CD1c-positive myeloid dendritic cell (primary cell): Measurements from ENCODE around the gene TMEM134.
"Not testable (repeated sequence)": the region's sequence is repeated elsewhere in the genome, so short reads cannot be mapped to it uniquely, and the experiment has no call there.

Experiments
- DNase-seq: peaks from one replicate; pipeline ENCODE4 v3.0.0-alpha.2; 2016; ENCODE audit errors: extremely low spot score

Gene TMEM134

DNA sequence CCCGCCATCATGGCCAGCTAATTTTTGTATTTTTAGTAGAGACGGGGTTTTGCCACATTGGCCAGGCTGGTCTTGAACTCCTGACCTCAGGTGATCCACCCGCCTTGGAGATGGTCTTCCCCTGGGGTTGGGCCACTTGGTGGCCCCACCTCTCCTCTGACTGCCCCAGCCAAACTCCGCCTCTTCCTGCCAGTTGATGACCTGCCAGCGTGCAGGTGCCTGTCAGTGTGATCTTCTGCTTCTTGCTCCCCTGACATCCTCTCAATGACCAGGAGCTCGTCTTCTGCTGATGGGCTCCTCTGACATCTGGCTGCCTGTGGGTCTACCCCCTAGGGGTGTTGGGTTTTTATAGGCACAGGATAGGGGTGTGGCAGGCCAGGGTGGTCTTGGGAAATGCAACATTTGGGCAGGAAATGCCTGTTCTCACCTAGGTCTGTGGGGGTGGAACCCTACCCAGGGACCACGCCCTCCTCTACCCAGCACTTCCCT lies 16.9 kb upstream of the TMEM134 start:
- not testable (repeated sequence) for DNase-seq

DNA sequence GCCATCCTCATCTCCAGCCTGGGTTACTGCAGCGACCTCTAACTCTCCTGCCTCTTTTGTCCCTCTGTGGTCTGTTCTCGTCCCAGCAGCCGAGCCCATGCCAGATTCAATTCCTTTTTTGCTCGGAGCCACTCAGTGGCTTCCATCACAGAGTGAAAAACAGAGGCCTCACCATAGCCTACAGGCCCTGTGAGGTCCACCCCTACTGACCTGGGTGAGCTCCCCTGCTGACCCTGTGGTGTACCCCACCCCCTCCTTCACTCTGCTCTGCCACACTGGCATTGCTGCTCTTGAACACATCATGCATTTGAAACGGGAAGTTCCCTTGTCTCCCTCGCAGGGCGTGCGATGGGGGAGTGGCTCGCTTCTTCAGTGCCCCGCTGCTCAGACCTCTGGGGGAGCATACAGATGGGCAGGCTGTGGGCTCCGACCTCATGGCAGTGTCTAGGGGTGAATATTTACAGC lies 15.8 kb upstream of the TMEM134 start:
- DNase-seq = peak; percentile 73

- DNase-seq = peak; percentile 34
These were observed 15.0 kb upstream of the TMEM134 start for GRCh38 chr11:67483831-67484665.

GRCh38 chr11:67482827-67483798 lies 14.1 kb upstream of the TMEM134 start, which contains the start of gene AIP:
AIP (plus strand) TSS chr11:67483026; CDS start chr11:67483159, 133 bp downstream.
- DNase-seq = peak; percentile 99

- DNase-seq = peak; percentile 82
These were observed 13.3 kb upstream of the TMEM134 start for GRCh38 chr11:67482275-67482826.

DNA sequence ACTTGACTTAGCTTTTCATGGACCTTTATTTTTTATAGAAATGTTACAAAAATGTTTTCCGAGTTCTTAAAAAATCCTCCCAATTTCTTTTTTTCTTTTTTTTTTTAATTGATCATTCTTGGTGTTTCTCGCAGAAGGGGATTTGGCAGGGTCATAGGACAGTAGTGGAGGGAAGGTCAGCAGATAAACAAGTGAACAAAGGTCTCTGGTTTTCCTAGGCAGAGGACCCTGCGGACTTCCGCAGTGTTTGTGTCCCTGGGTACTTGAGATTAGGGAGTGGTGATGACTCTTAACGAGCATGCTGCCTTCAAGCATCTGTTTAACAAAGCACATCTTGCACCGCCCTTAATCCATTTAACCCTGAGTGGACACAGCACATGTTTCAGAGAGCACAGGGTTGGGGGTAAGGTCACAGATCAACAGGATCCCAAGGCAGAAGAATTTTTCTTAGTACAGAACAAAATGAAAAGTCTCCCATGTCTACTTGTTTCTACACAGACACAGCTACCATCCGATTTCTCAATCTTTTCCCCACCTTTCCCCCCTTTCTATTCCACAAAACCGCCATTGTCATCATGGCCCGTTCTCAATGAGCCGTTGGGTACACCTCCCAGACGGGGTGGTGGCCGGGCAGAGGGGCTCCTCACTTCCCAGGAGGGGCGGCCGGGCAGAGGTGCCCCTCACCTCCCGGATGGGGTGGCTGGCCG lies 8.4 kb upstream of the TMEM134 start:
- not testable (repeated sequence) for DNase-seq

DNA sequence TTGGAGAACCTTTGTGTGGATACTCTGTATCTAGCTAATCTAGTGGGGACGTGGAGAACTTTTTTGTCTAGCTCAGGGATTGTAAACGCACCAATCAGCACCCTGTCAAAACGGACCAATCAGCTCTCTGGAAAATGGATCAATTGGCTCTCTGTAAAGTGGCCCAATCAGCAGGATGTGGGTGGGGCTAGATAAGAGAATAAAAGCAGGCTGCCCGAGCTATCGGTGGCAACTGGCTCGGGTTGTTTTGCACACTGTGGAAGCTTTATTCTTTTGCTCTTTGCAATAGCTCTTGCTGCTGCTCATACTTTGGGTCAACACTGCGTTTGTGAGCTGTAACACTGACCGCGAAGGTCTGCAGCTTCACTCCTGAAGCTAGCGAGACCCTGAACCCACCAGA lies 7.6 kb upstream of the TMEM134 start:
- DNase-seq = not testable (repeated sequence)

DNA sequence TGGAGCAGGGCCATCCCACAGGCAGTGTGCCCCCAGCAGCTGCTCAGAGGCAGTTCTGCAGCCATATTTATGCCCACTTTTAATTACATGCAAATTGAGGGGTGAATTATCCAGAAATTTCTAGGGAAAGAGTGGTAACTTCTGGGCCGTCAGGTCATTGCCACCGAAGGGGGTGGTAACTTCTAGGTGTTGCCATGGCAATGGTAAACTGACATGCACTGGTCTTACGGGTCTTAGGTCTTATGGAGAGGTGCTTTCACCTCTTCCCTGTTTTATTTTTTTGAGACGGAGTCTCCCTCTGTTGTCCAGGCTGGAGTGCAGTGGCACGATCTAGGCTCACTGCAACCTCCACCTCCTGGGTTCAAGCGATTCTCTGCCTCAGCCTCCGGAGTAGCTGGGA lies 3.8 kb upstream of the TMEM134 start:
- DNase-seq = no peak

- DNase-seq = peak; percentile 46
These were observed 1.4 kb upstream of the TMEM134 start for GRCh38 chr11:67470337-67471002.

GRCh38 chr11:67469508-67469811 lies 409 bp upstream of the TMEM134 start:
- DNase-seq = no peak

DNA sequence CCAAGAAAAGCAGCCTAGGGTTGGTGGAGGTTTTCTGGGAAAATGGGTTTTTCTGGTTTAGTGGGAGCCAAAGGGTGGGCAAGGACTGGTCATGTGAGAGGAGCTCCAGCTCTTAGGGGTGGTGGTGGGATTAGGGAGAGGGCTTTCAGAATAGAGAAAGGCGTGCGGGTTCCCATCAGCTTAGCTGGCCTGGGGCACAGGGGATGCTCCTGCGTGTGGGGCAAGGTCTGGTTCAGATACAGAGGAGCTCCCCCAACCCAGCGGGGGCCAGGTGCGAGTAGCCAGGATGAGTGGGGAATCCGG lies 644 bp downstream of the TMEM134 start:
- no peak for DNase-seq

GRCh38 chr11:67468056-67468455 lies 995 bp downstream of the TMEM134 start:
- DNase-seq = no peak

DNA sequence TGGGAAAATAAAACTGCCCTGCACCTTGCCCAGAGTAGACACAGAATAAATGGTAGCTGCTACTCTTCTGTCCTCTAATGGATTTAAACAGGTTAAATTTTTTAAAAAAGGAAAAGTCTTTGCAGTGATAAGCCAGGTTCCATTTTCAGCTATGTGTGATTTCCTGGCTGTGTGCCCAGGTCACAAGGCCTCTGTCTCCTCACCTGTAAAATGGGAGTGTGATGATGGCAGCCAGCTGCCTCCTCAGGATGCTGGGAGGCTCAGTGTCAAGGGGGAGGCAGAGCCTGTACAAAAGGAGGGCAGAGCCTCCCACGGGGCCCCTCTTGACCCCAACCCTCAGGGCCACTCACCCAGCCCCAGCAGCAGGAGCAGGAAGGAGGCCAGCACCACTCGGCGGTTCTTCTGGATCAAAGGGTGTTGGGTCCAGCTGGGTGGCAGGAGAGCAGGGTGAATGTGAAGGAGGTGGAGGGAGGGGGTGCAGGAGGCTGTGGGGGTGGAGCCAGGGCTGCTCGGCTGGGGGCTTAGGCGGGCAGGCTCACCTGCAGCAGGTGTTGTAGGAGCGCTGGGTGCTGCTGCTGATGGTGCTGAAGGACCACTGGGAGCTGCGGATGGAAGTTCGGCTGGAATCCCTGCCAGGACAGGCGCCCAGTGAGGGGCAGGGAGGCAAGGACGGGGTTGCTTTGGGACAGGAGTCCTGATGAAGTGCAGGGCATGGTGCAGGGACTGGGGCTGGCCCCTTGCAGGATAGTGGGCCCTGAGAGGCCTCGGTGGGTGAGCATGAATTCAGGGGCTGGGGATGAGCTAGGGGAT lies 1.9 kb downstream of the TMEM134 start:
- DNase-seq = no peak

- DNase-seq = no peak
These were observed 2.7 kb downstream of the TMEM134 start for GRCh38 chr11:67466367-67466766.

- not testable (repeated sequence) for DNase-seq
These were observed 3.5 kb downstream of the TMEM134 start for GRCh38 chr11:67465530-67465929.

GRCh38 chr11:67465189-67465510 lies 3.9 kb downstream of the TMEM134 start:
- DNase-seq = no peak

DNA sequence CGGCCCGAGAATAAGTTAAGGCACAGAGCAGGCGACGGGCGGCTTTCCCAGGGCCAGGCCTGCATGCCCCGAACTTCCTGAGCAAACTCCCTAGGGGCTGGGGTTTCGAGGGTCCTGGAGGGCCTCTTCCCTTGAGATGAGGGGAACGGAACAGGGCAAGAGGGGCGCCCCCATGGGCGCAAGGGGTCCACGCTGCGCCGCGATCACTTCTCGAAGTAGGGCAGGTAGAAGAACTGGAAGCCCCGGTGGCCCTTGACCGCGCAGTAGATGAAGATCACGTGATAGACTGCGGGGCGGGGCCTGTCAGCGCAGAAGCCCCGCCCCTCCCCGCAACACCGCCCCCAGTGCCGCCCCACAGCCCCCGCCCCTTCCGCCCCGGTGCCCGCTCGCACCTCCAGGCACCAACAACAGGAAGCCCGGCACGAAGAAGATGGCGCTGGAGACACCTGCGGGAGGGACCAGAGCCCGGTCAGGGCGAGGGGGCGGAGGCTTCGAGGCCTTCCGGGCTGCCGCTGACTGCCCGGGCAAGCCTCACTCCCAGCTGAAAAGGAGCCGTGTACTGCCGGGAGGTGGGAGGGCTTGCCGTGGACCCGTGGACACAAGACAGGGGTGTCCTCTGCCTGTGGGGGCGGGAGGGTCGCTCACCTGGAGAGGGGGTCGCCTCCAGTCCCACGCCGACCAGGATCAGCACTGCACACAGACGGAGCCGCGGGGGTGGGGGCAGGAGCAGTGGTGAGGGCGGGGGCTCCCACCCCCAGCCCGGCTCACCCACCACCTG lies 4.5 kb downstream of the TMEM134 start:
- peak; percentile 90 for DNase-seq

DNA sequence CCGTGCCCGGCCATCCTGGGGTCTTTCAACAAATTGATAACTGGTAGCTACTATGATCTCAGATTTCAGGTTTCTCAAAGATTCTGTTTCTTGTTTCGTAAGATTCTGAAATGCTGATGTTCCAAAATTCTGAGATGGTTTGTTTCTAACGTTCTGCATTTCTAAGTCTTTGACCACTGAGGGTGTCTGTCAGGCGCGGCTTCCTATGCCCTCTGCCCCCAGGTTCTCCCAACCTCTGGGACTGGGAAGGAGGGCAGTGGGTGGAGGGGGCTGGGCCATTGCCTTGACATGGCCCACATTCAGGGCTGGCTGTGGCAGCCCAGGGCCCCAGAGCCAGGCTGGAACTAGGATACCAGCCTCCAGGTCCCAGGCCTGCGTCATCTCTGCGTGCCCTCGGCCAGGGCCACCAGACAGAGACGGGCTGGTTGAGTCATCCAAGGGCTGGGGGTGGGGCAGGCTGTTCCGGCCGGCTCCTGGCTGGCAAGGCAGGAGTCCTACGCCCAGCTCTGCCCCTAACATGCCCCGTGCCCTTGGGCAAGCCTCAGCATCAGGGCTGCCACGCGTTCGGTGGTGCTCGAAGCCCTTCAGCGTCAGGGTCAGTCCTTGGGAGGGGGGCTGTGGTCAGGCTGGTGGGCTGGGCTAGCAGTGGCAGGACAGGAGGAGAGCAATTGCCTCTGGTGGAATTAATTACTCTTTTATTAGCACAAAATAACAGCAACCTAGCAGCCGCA lies 5.2 kb downstream of the TMEM134 start:
- DNase-seq = peak; percentile 90

DNA sequence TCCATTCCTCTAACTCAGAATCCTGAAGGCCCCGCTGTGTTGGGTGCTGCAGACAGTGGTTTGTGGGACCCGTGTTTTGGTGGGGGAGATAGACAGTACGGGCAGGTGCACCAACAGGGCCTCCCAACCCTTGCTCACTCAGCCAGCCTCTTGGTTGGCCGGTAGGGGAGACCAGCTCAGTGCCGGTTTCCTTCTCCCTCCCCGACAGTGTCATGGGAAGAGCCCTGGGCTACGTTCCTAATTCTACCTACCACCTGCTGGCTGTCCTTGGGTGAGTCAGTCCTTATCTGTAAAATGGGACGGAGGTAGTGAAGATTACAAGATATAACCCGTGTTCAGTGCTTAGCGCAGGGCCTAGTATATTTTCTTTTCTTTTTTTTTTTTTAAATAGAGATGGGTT lies 5.9 kb downstream of the TMEM134 start:
- DNase-seq = no peak
